LNCaP clone FGC (cell line): ENCODE data around the gene PILRB.

Experiments used
- DNase-seq: peaks from one replicate; pipeline ENCODE4 v3.0.0-alpha.2; 2011; ENCODE audit warnings: low read depth
- H3K4me3 ChIP-seq: 2 replicates; pipeline ENCODE4 v1.5.1; 2011; ENCODE audit warnings: mild to moderate bottlenecking, low read depth, low read length, control low read depth
- TF ChIP-seq, protein P1 (sequence below): IDR thresholded peaks from 2 replicates; pipeline ENCODE4 v1.5.1; 2012; ENCODE audit warnings: mild to moderate bottlenecking; ENCODE audit not compliant: control insufficient read depth, insufficient read depth; ENCODE audit errors: extremely low read depth

PILRB gene

DNA sequence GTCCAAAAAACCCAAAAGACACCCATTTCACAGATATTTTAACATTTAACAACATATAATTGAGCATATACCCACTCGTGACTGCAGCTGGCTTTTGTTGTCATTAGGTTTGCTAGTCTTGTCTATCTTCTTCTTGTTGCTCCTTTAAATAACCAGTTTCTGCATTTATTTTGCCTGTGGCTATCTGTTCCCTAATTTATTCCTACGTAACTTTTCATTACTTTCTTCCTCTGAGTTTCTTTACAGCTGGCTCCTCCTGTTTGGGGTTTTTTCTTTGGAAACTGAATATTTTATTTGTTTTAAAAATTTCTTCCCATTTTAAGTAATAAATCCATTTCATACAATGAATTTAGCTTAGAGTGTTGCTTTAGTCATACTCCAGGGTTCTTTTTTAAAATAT lies 29.8 kb downstream of the PILRB start:
- no peak for DNase-seq
- no peak overlapping the region for H3K4me3 ChIP-seq

DNA sequence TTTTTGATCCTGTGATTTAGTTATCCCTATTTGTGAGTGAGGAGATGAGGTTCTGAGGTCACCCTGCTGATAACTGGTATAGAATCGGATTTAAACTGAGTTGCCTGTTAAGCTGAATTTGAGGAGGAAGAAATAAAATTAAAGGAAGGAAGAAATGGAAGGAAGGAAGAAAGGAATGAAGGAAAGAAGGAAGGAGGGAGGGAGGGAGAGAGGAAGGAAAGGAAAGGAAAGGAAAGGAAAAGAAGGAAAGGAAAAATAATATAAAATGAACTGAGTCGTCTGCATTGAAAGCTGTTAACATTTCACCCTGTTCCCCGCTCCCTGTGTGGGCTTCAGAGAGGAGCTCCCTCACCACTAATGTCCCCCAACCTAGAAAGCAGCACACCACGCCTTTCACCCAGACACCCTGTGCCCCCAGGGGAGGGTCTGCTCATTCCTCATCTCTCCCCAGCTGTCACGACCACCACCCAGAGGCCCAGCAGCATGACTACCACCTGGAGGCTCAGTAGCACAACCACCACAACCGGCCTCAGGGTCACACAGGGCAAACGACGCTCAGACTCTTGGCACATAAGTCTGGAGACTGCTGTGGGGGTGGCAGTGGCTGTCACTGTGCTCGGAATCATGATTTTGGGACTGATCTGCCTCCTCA lies 31.6 kb downstream of the PILRB start:
- TF ChIP-seq, protein P1, sequence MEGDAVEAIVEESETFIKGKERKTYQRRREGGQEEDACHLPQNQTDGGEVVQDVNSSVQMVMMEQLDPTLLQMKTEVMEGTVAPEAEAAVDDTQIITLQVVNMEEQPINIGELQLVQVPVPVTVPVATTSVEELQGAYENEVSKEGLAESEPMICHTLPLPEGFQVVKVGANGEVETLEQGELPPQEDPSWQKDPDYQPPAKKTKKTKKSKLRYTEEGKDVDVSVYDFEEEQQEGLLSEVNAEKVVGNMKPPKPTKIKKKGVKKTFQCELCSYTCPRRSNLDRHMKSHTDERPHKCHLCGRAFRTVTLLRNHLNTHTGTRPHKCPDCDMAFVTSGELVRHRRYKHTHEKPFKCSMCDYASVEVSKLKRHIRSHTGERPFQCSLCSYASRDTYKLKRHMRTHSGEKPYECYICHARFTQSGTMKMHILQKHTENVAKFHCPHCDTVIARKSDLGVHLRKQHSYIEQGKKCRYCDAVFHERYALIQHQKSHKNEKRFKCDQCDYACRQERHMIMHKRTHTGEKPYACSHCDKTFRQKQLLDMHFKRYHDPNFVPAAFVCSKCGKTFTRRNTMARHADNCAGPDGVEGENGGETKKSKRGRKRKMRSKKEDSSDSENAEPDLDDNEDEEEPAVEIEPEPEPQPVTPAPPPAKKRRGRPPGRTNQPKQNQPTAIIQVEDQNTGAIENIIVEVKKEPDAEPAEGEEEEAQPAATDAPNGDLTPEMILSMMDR, result no peak

More for the DNA sequence above, 29.8 kb downstream of the PILRB start:
- TF ChIP-seq, protein P1, result no peak

DNA sequence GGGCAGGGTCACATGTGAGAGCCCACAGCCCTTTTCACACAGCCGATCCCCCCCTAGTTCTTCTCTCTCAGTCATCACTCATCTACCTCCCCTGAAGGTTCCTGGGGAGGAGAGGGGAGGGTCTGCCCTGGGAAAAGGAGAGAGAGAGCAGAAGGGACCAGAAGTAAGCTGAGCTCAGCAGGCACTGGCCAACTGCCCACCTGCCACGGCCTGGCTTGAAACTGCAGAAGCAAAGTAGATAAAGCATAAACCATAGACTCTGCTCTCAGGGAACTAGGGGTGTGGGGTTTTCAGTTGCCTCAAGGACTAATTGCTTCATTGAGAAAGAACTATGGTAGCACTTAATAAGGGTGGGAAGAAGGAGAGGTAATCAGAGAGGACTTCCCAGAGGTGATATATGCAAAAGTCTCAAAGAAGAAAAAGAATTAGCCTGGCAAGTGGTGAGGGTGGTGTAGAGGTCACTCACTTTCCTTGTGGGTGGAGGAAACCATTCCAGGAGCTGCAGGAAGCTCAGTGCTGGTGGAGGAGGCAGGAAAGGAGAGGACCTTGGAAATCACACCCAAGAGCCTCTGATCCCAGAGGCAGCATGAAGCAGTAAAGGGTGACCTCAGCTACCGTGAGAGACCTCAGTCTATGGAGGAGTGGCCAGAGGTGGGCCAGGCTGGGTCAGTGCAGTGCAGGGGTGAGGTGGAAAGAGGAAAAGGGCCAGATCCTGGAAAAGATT lies 32.5 kb downstream of the PILRB start:
- TF ChIP-seq, protein P1, result no peak
- no peak overlapping the region for H3K4me3 ChIP-seq
- DNase-seq, result no peak

More for the DNA sequence above, 31.6 kb downstream of the PILRB start:
- no peak overlapping the region for H3K4me3 ChIP-seq
- no peak for DNase-seq

DNA sequence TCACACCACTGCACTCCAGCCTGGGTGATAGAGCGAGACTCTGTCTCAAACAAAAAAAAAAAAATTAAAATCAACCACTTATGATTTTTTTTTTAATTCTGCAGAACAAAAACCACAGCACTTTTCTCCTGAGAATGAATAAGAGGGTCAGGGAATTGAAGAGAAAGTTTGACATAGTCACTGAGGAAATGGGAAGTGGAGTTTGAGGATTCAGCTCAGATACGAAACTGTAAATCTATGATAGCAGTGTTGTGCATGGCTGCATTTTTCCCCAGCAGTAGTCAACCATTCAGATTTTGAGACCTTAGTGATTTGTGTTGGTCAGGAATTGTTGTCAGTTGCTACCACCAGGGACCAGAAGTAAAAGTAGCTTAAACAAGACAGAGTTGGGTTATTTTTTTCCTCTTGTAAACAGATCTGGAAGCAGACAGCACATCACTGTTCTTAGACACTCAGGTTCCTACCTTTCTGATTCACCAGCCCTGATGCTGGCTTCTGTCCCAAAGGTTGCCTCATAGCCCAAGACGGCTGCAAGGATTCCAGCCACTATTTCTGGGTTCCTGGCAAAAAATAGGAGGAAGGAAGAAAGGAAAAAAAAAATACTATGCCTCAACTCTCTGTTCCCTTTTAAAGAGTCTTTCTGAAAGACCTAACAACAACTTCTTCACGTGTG lies 35.5 kb downstream of the PILRB start:
- H3K4me3 ChIP-seq, result no peak overlapping the region
- no peak for DNase-seq
- TF ChIP-seq, protein P1, result no peak

DNA sequence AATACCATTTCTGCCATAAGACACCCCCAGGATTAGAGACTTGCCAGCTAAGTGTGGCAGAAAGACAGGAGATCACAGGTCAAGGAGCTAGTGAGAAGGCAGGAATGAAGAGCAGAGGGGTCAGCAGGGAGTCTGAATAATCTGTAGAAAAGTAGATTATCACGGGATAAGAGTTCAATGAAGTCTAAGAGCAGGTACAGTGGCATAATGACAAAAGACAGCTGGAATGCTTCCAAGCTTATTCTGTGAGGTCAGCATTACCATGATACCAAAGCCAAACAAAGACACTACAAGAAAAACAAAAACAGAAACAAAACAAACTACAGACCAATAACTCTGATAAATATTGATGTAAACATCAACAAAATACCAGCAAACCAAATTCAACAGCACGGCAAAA lies 36.2 kb downstream of the PILRB start:
- H3K4me3 ChIP-seq, result no peak overlapping the region
- no peak for DNase-seq
- TF ChIP-seq, protein P1, result no peak

DNA sequence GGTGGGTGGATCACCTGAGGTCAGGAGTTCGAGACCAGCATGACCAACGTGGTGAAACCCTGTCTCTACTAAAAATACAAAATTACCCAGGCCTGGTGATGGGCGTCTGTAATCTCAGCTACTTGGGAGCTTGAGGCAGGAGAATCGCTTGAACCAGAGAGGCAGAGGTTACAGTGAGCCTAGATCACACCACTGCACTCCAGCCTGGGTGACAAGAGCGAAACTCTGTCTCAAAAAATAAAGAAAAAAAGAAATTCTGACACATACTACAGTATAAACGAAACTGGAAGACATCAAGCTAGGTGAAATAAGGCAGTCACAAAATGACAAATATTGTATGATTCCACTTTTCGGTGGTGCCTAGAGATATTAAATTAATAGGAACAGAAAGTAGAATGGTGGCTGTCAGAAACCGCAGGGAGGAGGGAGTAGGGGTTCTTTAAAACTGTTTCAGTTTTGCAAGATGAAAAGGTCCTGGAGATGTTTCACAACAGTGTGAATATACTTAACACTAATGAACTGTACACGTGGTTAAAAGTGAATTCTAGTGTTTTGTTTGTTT lies 38.6 kb downstream of the PILRB start:
- no peak overlapping the region for H3K4me3 ChIP-seq
- no peak for DNase-seq

More for the DNA sequence above, 38.6 kb downstream of the PILRB start:
- TF ChIP-seq, protein P1, result no peak
